Dermis microvascular lymphatic vessel endothelial cell (primary cell): ENCODE data around the gene DMGDH. TPM values are rescaled to one million over a fixed set of nuclear protein-coding genes. Genes with fewer than 3 reads are reported as not detected.

Source experiments
- DNase-seq, 2 donors: peaks; one replicate each; pipeline versions ENCODE4 v3.0.0 to v3.0.0-alpha.2; 2010; ENCODE audit warnings: low read depth in 2 of 2
- total RNA-seq: library from RNA; depleted of rRNA; stranded (reverse); fragments of >200 nt; gene quantifications from 2 replicates; pipeline ENCODE4 v1.2.1, GENCODE V29; 2014

DMGDH gene
- total RNA-seq, 1 donor from 2014 or later, result 0.51 TPM

- peak; percentile 5 to 21 for DNase-seq
Observed at GRCh38 chr5:79070350-79070667, 835 bp upstream of the DMGDH start.

GRCh38 chr5:79062436-79062835 is 7.0 kb downstream of the DMGDH start:
- no peak for DNase-seq

- no peak for DNase-seq
Observed at GRCh38 chr5:79059674-79060073, 9.8 kb downstream of the DMGDH start.

- no peak for DNase-seq
Observed at GRCh38 chr5:79056847-79057246, 12.6 kb downstream of the DMGDH start.

GRCh38 chr5:79055017-79055416 is 14.5 kb downstream of the DMGDH start:
- DNase-seq, result no peak

GRCh38 chr5:79053321-79053720 is 16.2 kb downstream of the DMGDH start:
- no peak for DNase-seq

- DNase-seq, result no peak
Observed at GRCh38 chr5:79050498-79050897, 19.0 kb downstream of the DMGDH start.

GRCh38 chr5:79048437-79048836 is 21.0 kb downstream of the DMGDH start:
- DNase-seq, result no peak

- no peak for DNase-seq
Observed at GRCh38 chr5:79047199-79047598, 22.3 kb downstream of the DMGDH start.

- no peak for DNase-seq
Observed at GRCh38 chr5:79042188-79042587, 27.3 kb downstream of the DMGDH start.

- no peak for DNase-seq
Observed at GRCh38 chr5:79036769-79037168, 32.7 kb downstream of the DMGDH start.

GRCh38 chr5:79035237-79035636 is 34.2 kb downstream of the DMGDH start:
- DNase-seq, result no peak

GRCh38 chr5:79032782-79033181 is 36.7 kb downstream of the DMGDH start:
- DNase-seq, result no peak

GRCh38 chr5:79032031-79032695 is 37.3 kb downstream of the DMGDH start:
- no peak for DNase-seq

- no peak for DNase-seq
Observed at GRCh38 chr5:79031485-79031867, 38.0 kb downstream of the DMGDH start.

- no peak for DNase-seq
Observed at GRCh38 chr5:79030663-79031484, 38.6 kb downstream of the DMGDH start.

- DNase-seq, result peak; percentile 35 to 70
Observed at GRCh38 chr5:79025054-79025472, 44.4 kb downstream of the DMGDH start.

GRCh38 chr5:79023947-79024346 is 45.5 kb downstream of the DMGDH start:
- no peak for DNase-seq

GRCh38 chr5:79023348-79023747 is 46.1 kb downstream of the DMGDH start:
- DNase-seq, result no peak

- DNase-seq, result no peak
Observed at GRCh38 chr5:79022771-79023170, 46.7 kb downstream of the DMGDH start.

- DNase-seq, result peak in 1 of 2 donors; percentile 2
Observed at GRCh38 chr5:79021753-79022152, 47.7 kb downstream of the DMGDH start.

- peak; percentile 36 to 69 for DNase-seq
Observed at GRCh38 chr5:79020861-79021561, 48.5 kb downstream of the DMGDH start.

GRCh38 chr5:79014631-79015030 is 54.8 kb downstream of the DMGDH start:
- DNase-seq, result no peak
